A549 (cell line): ENCODE data around the gene KCNMA1. TPM values are rescaled to one million over a fixed set of nuclear protein-coding genes. Genes with fewer than 3 reads are reported as not detected.

Experiments
- ATAC-seq, 2 experiments: fragments of 200-7000 bp in 1 of 2; fragments of >200 bp in 1 of 2; cut with Nextera tagmentation in 1 of 2; cut with Tn5 transposase in 1 of 2; 3 replicates each; pipeline versions ENCODE4 v1.8.0 to v1.9.1; 2018 to 2020; ENCODE audit warnings: mild to moderate bottlenecking in 1 of 2, moderate library complexity in 1 of 2
- CTCF ChIA-PET: fragments of 300-600 bp; sonication (Branson Sonifier 250); formaldehyde crosslinking; extraction: SDS; loops from one replicate; lab custom pipeline; 2021; ENCODE audit warnings: antibody characterized with exemption, inconsistent platforms; lab: Yijun Ruan, JAX
- POLR2A ChIA-PET: fragments of 350-600 bp; formaldehyde crosslinking; extraction: SDS; loops from one replicate; lab custom pipeline; 2021; ENCODE audit warnings: antibody characterized with exemption, inconsistent platforms; lab: Yijun Ruan, JAX
- DNase-seq, 2 experiments: peaks; one replicate each; pipeline versions ENCODE4 v3.0.0 to v3.0.0-alpha.2; 2011 to 2016; ENCODE audit warnings: low read depth in 1 of 2, low spot score in 1 of 2
- FAIRE-seq: peaks from 2 replicates; lab custom pipeline; 2011; peaks lifted over from hg19 to GRCh38; lab: Jason Lieb, UNC
- H3K27ac ChIP-seq, 2 experiments: fragments of >200 bp; sonication (Bioruptor Twin); formaldehyde crosslinking; 3 replicates each; pipeline ENCODE4 v1.5.1; 2016 to 2017
- H3K4me1 ChIP-seq: fragments of >200 bp; sonication (Bioruptor Twin); formaldehyde crosslinking; 3 replicates; pipeline ENCODE4 v1.6.1; 2016
- H3K4me2 ChIP-seq: fragments of >200 bp; sonication (Bioruptor Twin); formaldehyde crosslinking; 3 replicates; pipeline ENCODE4 v1.6.1; 2016
- H3K4me3 ChIP-seq: fragments of >200 bp; sonication (Bioruptor Twin); formaldehyde crosslinking; 3 replicates; pipeline ENCODE4 v1.5.1; 2016
- H3K9me3 ChIP-seq: fragments of >200 bp; sonication (Bioruptor Twin); formaldehyde crosslinking; 3 replicates; pipeline ENCODE4 v1.6.1; 2016
- BHLHE40 ChIP-seq: IDR thresholded peaks from 2 replicates; pipeline ENCODE4 v1.6.1; 2012; ENCODE audit warnings: low read depth, low read length, inconsistent platforms
- CBX8 ChIP-seq: fragments of 200-600 bp; sonication (generic); IDR thresholded peaks from 2 replicates; pipeline ENCODE4 v1.6.1; 2016
- CEBPB ChIP-seq, 2 experiments: fragments of >200 bp in 1 of 2; sonication (Bioruptor Twin) in 1 of 2; formaldehyde crosslinking in 1 of 2; IDR thresholded peaks; 2 replicates each; pipeline ENCODE4 v1.6.1; 2012 to 2016
- EHMT2 ChIP-seq: fragments of 200-600 bp; sonication (generic); IDR thresholded peaks from 2 replicates; pipeline ENCODE4 v1.6.1; 2016; ENCODE audit warnings: antibody characterized with exemption, low read depth, mild to moderate bottlenecking, moderate library complexity
- EP300 ChIP-seq, 2 experiments: fragments of >200 bp; sonication (Bioruptor Twin); formaldehyde crosslinking; IDR thresholded peaks; 2 replicates in 1 of 2; 3 replicates in 1 of 2; pipeline ENCODE4 v1.6.1; 2016 to 2017
- FOSB ChIP-seq: fragments of 250-450 bp; sonication (Bioruptor Pico); IDR thresholded peaks from 2 replicates; pipeline ENCODE4 v1.5.0; 2020; ENCODE audit warnings: mild to moderate bottlenecking, moderate library complexity
- FOXS1 ChIP-seq: fragments of 250-450 bp; sonication (Bioruptor Pico); IDR thresholded peaks from 2 replicates; pipeline ENCODE4 v1.5.0; 2020; ENCODE audit warnings: mild to moderate bottlenecking, moderate library complexity
- HDAC2 ChIP-seq: fragments of 200-600 bp; sonication (generic); IDR thresholded peaks from 2 replicates; pipeline ENCODE4 v1.6.1; 2016
- HES2 ChIP-seq: fragments of >200 bp; sonication (Bioruptor Twin); formaldehyde crosslinking; IDR thresholded peaks from 2 replicates; pipeline ENCODE4 v1.6.1; 2016
- HMGXB4 ChIP-seq: fragments of 250-450 bp; sonication (Bioruptor Pico); IDR thresholded peaks from 2 replicates; pipeline ENCODE4 v1.5.0; 2021; ENCODE audit warnings: mild to moderate bottlenecking, moderate library complexity, borderline replicate concordance
- JUNB ChIP-seq: fragments of >200 bp; sonication (Bioruptor Twin); formaldehyde crosslinking; IDR thresholded peaks from 2 replicates; pipeline ENCODE4 v1.6.1; 2016
- MAZ ChIP-seq: fragments of 150-350 bp; IDR thresholded peaks from 2 replicates; pipeline ENCODE4 v1.6.1; 2014; ENCODE audit warnings: antibody characterized with exemption, low read depth, low read length, borderline replicate concordance
- NFE2L2 ChIP-seq: fragments of 150-350 bp; conservative IDR thresholded peaks from 2 replicates; pipeline ENCODE4 v1.6.1; 2014; ENCODE audit warnings: low read length
- NR3C1 ChIP-seq: fragments of >200 bp; sonication (Bioruptor Twin); formaldehyde crosslinking; IDR thresholded peaks from 3 replicates; pipeline ENCODE4 v1.6.1; 2017
- RCOR1 ChIP-seq: fragments of 150-350 bp; IDR thresholded peaks from 2 replicates; pipeline ENCODE4 v1.6.1; 2014; ENCODE audit warnings: antibody characterized with exemption, low read length, low read depth
- RFX5 ChIP-seq: fragments of 450-650 bp; IDR thresholded peaks from 2 replicates; pipeline ENCODE4 v1.7.1; 2014; ENCODE audit warnings: antibody characterized with exemption, mild to moderate bottlenecking, moderate library complexity
- SREBF2 ChIP-seq: fragments of 450-650 bp; IDR thresholded peaks from 2 replicates; pipeline ENCODE4 v1.6.1; 2014; ENCODE audit warnings: mild to moderate bottlenecking, moderate library complexity
- USF2 ChIP-seq: fragments of 450-650 bp; IDR thresholded peaks from 2 replicates; pipeline ENCODE4 v1.6.1; 2014; ENCODE audit warnings: antibody characterized with exemption
- ZC3H11A ChIP-seq: fragments of 450-650 bp; IDR thresholded peaks from 2 replicates; pipeline ENCODE4 v1.6.1; 2014; ENCODE audit warnings: antibody characterized with exemption, mild to moderate bottlenecking
- ZFP36 ChIP-seq: fragments of 450-650 bp; IDR thresholded peaks from 2 replicates; pipeline ENCODE4 v1.6.1; 2014; ENCODE audit warnings: borderline replicate concordance; ENCODE audit not compliant: partially characterized antibody
- ZSCAN20 ChIP-seq: fragments of 250-450 bp; sonication (Bioruptor Pico); IDR thresholded peaks from 2 replicates; pipeline ENCODE4 v1.8.0; 2022; ENCODE audit warnings: mild to moderate bottlenecking, moderate library complexity
- WGBS: methylation state at CpG from one replicate; pipeline ENCODE4 v1.1.6; 2017; ENCODE audit errors: missing lambda C conversion rate; 5-methylcytosine and 5-hydroxymethylcytosine counted together
- polyA plus RNA-seq, 4 experiments: library from polyadenylated mRNA; depleted of rRNA in 3 of 4; stranded (reverse); fragments of >200 nt; fragmentation: RNase III in 1 of 4; extraction: RNeasy Plus Mini Kit Qiagen cat#74134 plus additional on column Dnase treatment in 1 of 4; gene quantifications; 2 replicates in 3 of 4; 3 replicates in 1 of 4; pipeline ENCODE4 v1.2.3, GENCODE V29; 2011 to 2017
- TF ChIP-seq, protein P1 (sequence below): fragments of 250-450 bp; sonication (Bioruptor Pico); IDR thresholded peaks from 2 replicates; pipeline ENCODE4 v1.5.0; 2020; ENCODE audit warnings: low read depth, mild to moderate bottlenecking, moderate library complexity
- TF ChIP-seq, protein P2 (sequence below): IDR thresholded peaks from 2 replicates; pipeline ENCODE4 v1.6.1; 2012
- TF ChIP-seq, protein P3 (sequence below): fragments of >200 bp; sonication (Bioruptor Twin); formaldehyde crosslinking; IDR thresholded peaks from 3 replicates; pipeline ENCODE4 v1.5.1; 2016
- TF ChIP-seq, protein P4 (sequence below): IDR thresholded peaks from 2 replicates; pipeline ENCODE4 v1.6.1; 2012
- TF ChIP-seq, protein P5 (sequence below): IDR thresholded peaks from 2 replicates; pipeline ENCODE4 v1.6.1; 2012; ENCODE audit warnings: low read depth, borderline replicate concordance

KCNMA1 gene
- polyA plus RNA-seq, 2 of the 4 experiments (the other 2 are of a cell fraction) = 14.9 to 30.6 TPM

- Histone ChIP-seq H3K4me1 (no peaks in the 10 kb centered on the region), H3K9me3 (no peaks in the 10 kb centered on the region), H3K27ac (no peak overlapping the region), H3K4me2 (no peak overlapping the region), H3K4me3 (no peak overlapping the region)
- FAIRE-seq (no peak), DNase-seq (no peak), ATAC-seq (no peak)
- POLR2A ChIA-PET = no interaction called here
- WGBS = 32% methylated on average over 2 of the region's 2 CpGs
- TF ChIP-seq ZC3H11A (no peak), FOXS1 (CRISPR knock-in tag) (no peak), HMGXB4 (CRISPR knock-in tag) (no peak), EP300 (IDR thresholded peaks at IDR 0.05) (no peak), NFE2L2 (no peak), CEBPB (IDR thresholded peaks at IDR 0.05) (no peak), RFX5 (no peak), RCOR1 (no peak), EHMT2 (no peak), ZFP36 (no peak), USF2 (no peak), JUNB (no peak), ZSCAN20 (CRISPR knock-in tag) (no peak), MAZ (no peak)
- TF ChIP-seq, protein P1, sequence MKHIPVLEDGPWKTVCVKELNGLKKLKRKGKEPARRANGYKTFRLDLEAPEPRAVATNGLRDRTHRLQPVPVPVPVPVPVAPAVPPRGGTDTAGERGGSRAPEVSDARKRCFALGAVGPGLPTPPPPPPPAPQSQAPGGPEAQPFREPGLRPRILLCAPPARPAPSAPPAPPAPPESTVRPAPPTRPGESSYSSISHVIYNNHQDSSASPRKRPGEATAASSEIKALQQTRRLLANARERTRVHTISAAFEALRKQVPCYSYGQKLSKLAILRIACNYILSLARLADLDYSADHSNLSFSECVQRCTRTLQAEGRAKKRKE (CRISPR knock-in tag) = no peak
- TF ChIP-seq, protein P2, sequence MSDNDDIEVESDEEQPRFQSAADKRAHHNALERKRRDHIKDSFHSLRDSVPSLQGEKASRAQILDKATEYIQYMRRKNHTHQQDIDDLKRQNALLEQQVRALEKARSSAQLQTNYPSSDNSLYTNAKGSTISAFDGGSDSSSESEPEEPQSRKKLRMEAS = no peak
- TF ChIP-seq, protein P3, sequence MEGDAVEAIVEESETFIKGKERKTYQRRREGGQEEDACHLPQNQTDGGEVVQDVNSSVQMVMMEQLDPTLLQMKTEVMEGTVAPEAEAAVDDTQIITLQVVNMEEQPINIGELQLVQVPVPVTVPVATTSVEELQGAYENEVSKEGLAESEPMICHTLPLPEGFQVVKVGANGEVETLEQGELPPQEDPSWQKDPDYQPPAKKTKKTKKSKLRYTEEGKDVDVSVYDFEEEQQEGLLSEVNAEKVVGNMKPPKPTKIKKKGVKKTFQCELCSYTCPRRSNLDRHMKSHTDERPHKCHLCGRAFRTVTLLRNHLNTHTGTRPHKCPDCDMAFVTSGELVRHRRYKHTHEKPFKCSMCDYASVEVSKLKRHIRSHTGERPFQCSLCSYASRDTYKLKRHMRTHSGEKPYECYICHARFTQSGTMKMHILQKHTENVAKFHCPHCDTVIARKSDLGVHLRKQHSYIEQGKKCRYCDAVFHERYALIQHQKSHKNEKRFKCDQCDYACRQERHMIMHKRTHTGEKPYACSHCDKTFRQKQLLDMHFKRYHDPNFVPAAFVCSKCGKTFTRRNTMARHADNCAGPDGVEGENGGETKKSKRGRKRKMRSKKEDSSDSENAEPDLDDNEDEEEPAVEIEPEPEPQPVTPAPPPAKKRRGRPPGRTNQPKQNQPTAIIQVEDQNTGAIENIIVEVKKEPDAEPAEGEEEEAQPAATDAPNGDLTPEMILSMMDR = no peak
- TF ChIP-seq, protein P4, sequence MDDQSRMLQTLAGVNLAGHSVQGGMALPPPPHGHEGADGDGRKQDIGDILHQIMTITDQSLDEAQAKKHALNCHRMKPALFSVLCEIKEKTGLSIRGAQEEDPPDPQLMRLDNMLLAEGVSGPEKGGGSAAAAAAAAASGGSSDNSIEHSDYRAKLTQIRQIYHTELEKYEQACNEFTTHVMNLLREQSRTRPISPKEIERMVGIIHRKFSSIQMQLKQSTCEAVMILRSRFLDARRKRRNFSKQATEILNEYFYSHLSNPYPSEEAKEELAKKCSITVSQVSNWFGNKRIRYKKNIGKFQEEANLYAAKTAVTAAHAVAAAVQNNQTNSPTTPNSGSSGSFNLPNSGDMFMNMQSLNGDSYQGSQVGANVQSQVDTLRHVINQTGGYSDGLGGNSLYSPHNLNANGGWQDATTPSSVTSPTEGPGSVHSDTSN = no peak
- CTCF ChIA-PET = interaction anchor here (4.0 kb wide), 1 partner anchor 12 kb away, joined by 18 read pairs; no protein-coding TSS in a partner anchor
Observed at GRCh38 chr10:77093126-77093525, 544.5 kb downstream of the KCNMA1 start.

DNA sequence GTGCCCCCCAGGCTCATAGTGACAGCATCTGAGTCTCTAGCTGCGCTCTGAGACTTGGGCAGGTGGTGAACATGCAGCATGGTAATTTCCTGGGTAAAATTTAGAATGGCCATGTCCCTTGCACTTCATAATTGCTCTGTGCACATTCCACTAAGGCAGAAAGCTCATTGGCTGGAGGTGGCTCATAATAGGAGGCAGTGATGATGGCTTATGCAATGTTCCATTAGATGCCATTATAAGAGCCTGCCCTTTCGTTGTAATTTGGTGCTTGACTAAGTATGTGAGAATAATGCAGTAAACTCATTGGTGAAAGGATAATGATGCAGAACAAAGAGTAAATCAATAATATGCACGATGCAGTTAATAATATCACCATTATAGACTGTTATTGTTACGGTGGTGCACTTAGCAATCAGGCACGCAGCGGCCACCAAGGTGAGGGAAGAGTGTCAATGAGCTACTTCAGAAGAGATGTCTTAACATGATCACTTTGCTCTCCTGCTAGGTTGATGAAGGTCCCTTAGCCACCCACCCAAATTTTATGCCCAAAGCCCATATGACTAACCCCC lies 545.9 kb downstream of the KCNMA1 start:
- H3K4me3 ChIP-seq = no peak overlapping the region
- no peaks in the 10 kb centered on the region for H3K9me3 ChIP-seq
- DNase-seq = no peak
- no peaks in the 10 kb centered on the region for H3K4me1 ChIP-seq
- FAIRE-seq = no peak
- 70% methylated on average over 6 of the region's 6 CpGs for WGBS
- H3K27ac ChIP-seq = no peak overlapping the region
- ATAC-seq = no peak
- POLR2A ChIA-PET = no interaction called here
- CTCF ChIA-PET = interaction anchor here (4.0 kb wide), 1 partner anchor 11 kb away, joined by 18 read pairs; no protein-coding TSS in a partner anchor
- H3K4me2 ChIP-seq = no peak overlapping the region
- TF ChIP-seq BHLHE40 = no peak
- TF ChIP-seq EP300 (IDR thresholded peaks at IDR 0.05) = no peak
- TF ChIP-seq, protein P5, sequence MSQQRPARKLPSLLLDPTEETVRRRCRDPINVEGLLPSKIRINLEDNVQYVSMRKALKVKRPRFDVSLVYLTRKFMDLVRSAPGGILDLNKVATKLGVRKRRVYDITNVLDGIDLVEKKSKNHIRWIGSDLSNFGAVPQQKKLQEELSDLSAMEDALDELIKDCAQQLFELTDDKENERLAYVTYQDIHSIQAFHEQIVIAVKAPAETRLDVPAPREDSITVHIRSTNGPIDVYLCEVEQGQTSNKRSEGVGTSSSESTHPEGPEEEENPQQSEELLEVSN = no peak
- TF ChIP-seq HDAC2 = no peak
- no peak for TF ChIP-seq FOSB
- TF ChIP-seq NR3C1 = no peak
- no peak for TF ChIP-seq SREBF2
- TF ChIP-seq MAZ = no peak
- TF ChIP-seq, protein P1 (CRISPR knock-in tag) = no peak
- TF ChIP-seq HES2 = no peak
- TF ChIP-seq CBX8 = no peak
- no peak for TF ChIP-seq NFE2L2
- TF ChIP-seq, protein P4 = no peak
